ENCODE results near the gene CANX. TPM values are rescaled to one million over a fixed set of nuclear protein-coding genes. Genes with fewer than 3 reads are reported as not detected.

CANX gene
- total RNA-seq, 1 donor from 2014 or later, result 522 TPM

GRCh38 chr5:179777456-179777855, 78.7 kb downstream of the CANX start:
- no peak for DNase-seq (ENCODE audit: low read depth in 2 of 2)

GRCh38 chr5:179777909-179778308, 79.1 kb downstream of the CANX start:
- no peak for DNase-seq (ENCODE audit: low read depth in 2 of 2)

GRCh38 chr5:179778591-179778990, 79.8 kb downstream of the CANX start:
- no peak for DNase-seq (ENCODE audit: low read depth in 2 of 2)

GRCh38 chr5:179779826-179780225, 81.1 kb downstream of the CANX start:
- no peak for DNase-seq (ENCODE audit: low read depth in 2 of 2)

- DNase-seq (ENCODE audit: low read depth in 2 of 2), result no peak
Measured at GRCh38 chr5:179780362-179780761, 81.6 kb downstream of the CANX start.

Other genes starting within 250 kb of the CANX start
- gene RUFY1, start 148.4 kb upstream of the CANX start, total RNA-seq, result 42.6 and 44.3 TPM in 2 replicates
- 464 and 606 TPM in 2 replicates for gene HNRNPH1, start 75.3 kb upstream of the CANX start, total RNA-seq
- not detected in 2 replicates for gene CBY3, start 17.9 kb upstream of the CANX start, total RNA-seq
- 5.3 and 9.9 TPM in 2 replicates for gene MAML1, start 33.9 kb downstream of the CANX start, total RNA-seq
- 0.39 and 0.63 TPM in 2 replicates for gene LTC4S, start 95.0 kb downstream of the CANX start, total RNA-seq
- gene MGAT4B, start 107.9 kb downstream of the CANX start, total RNA-seq, result 110 and 192 TPM in 2 replicates
- 517 and 588 TPM in 2 replicates for gene SQSTM1, start 121.9 kb downstream of the CANX start, total RNA-seq
- 4.2 and 4.8 TPM in 2 replicates for gene MRNIP, start 159.8 kb downstream of the CANX start, total RNA-seq
- 35.6 and 70.7 TPM in 2 replicates for gene TBC1D9B, start 208.9 kb downstream of the CANX start, total RNA-seq

Data from dermis microvascular lymphatic vessel endothelial cell (primary cell).